ENCODE measurements around the gene ARRDC3. TPM values are rescaled to one million over a fixed set of nuclear protein-coding genes. Genes with fewer than 3 reads are reported as not detected.

Gene ARRDC3
- total RNA-seq, 4 donors from 2014 or later = 41.3 to 92.0 (median 61.8) TPM

- no peak for TF ChIP-seq CTCF (IDR thresholded peaks at IDR 0.05; ENCODE audit: low read depth)
Observed at GRCh38 chr5:91403438-91403837, 20.3 kb upstream of the ARRDC3 start.

GRCh38 chr5:91401175-91401574, 18.1 kb upstream of the ARRDC3 start:
- TF ChIP-seq CTCF (IDR thresholded peaks at IDR 0.05; ENCODE audit: low read depth) = no peak

GRCh38 chr5:91397791-91398190, 14.7 kb upstream of the ARRDC3 start:
- TF ChIP-seq CTCF (IDR thresholded peaks at IDR 0.05; ENCODE audit: low read depth) = no peak

GRCh38 chr5:91390268-91390667, 7.2 kb upstream of the ARRDC3 start:
- no peak for TF ChIP-seq CTCF (IDR thresholded peaks at IDR 0.05; ENCODE audit: low read depth)

- TF ChIP-seq CTCF (IDR thresholded peaks at IDR 0.05; ENCODE audit: low read depth) = no peak
Observed at GRCh38 chr5:91388362-91388761, 5.2 kb upstream of the ARRDC3 start.

- TF ChIP-seq CTCF (IDR thresholded peaks at IDR 0.05; ENCODE audit: low read depth) = no peak
Observed at GRCh38 chr5:91386120-91386519, 3.0 kb upstream of the ARRDC3 start.

- TF ChIP-seq CTCF (IDR thresholded peaks at IDR 0.05; ENCODE audit: low read depth) = no peak
Observed at GRCh38 chr5:91384671-91385430, 1.7 kb upstream of the ARRDC3 start.

All from subcutaneous adipose tissue (tissue), 4 donors.